ENCODE data around the gene OTUD1. TPM values are rescaled to one million over a fixed set of nuclear protein-coding genes. Genes with fewer than 3 reads are reported as not detected.
"Not testable (repeated sequence)": the region's sequence is repeated elsewhere in the genome, so short reads cannot be mapped to it uniquely, and the experiment has no call there.

The OTUD1 gene
- total RNA-seq, result 5.2 TPM

GRCh38 chr10:23438547-23439451 lies at the start of gene OTUD1:
Gene OTUD1, plus strand, starts transcription at chr10:23439075. Its CDS starts 383 bp downstream, at chr10:23439458.
- peak; percentile 98 for DNase-seq (ENCODE audit: low spot score)
- peak; percentile 89 for ATAC-seq

GRCh38 chr10:23390408-23390807 lies 48.5 kb upstream of the OTUD1 start:
- DNase-seq (ENCODE audit: low spot score); ATAC-seq: not testable (repeated sequence)

GRCh38 chr10:23390809-23391208 lies 48.1 kb upstream of the OTUD1 start:
- DNase-seq (ENCODE audit: low spot score), result no peak
- ATAC-seq, result no peak

DNA sequence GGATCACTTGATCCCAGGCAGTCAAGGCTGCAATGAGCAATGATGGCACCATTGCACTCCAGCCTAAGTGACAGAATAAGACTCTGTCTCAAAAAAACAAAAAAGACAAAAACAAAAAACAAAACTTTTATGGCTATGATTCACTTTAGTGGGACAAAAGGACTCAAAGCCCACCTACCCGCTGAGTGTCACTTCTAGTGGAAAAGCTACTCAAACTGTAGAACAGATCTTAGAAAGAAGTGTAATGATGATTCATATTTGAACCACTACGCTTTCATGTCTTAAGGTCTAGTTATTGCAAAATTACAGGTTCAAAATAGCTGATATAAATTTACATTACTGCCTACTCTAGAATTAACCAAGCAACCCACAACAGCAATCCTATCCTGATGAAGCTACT lies 47.1 kb upstream of the OTUD1 start:
- ATAC-seq (no peak), DNase-seq (ENCODE audit: low spot score) (no peak)

DNA sequence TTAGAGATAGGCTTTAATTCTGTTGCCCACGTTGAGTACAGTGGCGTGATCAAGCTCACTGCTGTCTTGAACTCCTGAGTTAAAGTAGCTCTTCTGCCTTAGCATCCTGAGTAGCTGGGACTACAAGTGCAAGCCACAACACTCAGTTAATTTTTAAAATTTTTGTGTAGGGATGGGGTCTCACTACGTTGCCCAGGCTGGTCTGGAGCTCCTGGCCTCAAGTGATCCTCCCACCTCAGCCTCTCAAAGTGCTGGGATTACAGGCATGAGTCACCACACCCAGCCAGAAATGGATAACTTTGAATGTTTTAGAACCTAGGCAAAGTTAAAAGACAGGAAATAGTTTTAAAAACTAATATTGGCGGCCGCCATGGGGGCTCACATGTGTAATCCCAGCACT lies 43.9 kb upstream of the OTUD1 start:
- no peak for ATAC-seq

DNA sequence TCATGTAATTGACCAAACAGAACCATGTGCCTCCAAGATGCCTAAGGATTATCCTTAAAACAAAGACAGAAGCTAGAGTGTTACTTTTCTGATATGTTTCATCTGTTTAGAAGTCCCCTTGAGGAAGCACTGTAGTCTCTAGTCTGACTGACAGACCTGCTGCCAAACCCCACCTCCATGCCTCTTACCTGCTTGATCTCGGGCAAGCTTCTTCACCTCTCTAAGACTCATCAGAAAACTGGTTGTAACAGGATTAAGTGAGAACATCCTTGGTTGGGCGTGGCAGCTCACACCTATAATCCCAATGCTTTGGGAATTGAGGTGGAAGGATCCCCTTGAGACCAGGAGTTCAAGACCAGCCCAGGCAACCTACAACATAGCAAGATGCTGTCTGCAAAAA lies 42.2 kb upstream of the OTUD1 start:
- no peak for ATAC-seq
- no peak for DNase-seq (ENCODE audit: low spot score)

More for the DNA sequence above, 43.9 kb upstream of the OTUD1 start:
- no peak for DNase-seq (ENCODE audit: low spot score)

DNA sequence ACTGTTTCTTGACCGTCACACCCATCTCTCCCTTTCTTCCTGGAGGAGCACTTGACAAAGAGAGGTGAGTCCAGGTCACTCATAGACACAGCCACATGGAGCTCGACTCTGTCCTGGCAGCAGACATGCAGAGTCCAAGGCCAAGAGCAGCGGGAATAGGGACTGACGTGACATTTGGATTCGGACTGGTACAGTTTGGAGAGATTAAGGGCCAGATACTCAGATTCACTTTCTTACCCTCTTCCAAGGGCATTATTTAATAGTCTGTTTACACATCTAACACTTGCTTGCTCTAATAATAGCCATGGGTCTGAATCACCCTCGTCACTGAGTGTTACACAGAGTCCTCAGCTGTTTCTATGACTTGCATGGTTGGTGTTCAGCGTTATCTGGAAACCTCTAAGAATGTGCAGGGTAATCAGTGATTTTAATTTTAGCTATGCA lies 39.2 kb upstream of the OTUD1 start:
- DNase-seq (ENCODE audit: low spot score) (no peak), ATAC-seq (no peak)

GRCh38 chr10:23402856-23403255 lies 36.0 kb upstream of the OTUD1 start:
- ATAC-seq (no peak), DNase-seq (ENCODE audit: low spot score) (no peak)

DNA sequence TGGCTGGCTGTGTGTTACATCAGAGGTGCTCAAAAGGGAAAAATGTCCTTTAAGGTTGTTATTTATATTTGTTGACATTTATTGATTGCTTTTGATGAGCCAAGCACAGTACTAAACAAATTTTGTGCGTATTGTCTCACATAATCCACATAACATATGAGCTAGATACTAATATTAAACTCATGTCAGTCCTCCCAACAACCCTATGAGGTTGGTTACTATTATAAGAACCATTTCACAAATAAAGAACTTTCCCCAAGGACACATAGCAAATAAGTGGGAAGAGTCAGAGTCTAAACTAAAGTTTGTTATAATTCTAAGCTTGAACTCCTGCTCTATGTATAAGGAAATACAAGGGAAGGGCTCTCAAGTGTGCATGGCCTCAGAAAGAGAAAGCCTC lies 35.6 kb upstream of the OTUD1 start:
- no peak for ATAC-seq

GRCh38 chr10:23403719-23404118 lies 35.2 kb upstream of the OTUD1 start:
- ATAC-seq, result peak; percentile 39

More for the DNA sequence above, 35.6 kb upstream of the OTUD1 start:
- no peak for DNase-seq (ENCODE audit: low spot score)

GRCh38 chr10:23404461-23404980 lies 34.4 kb upstream of the OTUD1 start:
- ATAC-seq (no peak), DNase-seq (ENCODE audit: low spot score) (no peak)

More at GRCh38 chr10:23403719-23404118, 35.2 kb upstream of the OTUD1 start:
- DNase-seq (ENCODE audit: low spot score), result no peak

GRCh38 chr10:23405540-23405939 lies 33.3 kb upstream of the OTUD1 start:
- DNase-seq (ENCODE audit: low spot score) (no peak), ATAC-seq (peak; percentile 15)

GRCh38 chr10:23406409-23406808 lies 32.5 kb upstream of the OTUD1 start:
- ATAC-seq (no peak), DNase-seq (ENCODE audit: low spot score) (no peak)

DNA sequence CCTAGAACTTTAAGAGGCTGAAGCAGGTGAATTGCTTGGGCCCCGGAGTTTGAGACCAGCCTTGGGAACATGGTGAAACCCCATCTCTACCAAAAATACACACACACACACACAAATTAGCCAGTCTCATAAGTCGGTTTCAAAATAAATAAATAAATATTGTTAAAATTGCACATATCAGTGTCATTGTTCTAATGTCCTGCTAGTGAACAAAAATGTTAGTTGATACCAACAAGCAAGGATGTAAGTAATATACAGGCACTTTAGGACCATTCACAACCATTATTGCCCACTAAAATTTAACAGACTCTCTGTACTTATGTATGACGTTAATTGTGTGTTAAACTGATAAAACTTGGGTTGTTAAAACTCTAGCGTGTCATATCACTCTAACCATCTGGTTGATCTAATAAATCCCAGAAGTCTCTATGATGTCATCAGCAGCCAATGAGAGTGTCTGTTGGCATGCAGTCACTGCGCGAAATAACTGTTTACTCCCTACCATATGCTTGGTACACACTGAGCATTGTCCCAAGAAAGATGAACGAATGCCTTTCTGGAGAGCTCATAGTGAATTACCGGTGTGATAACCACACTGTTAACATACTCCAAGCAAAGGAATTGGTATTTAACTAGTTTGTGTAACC lies 30.4 kb upstream of the OTUD1 start:
- no peak for DNase-seq (ENCODE audit: low spot score)
- no peak for ATAC-seq

GRCh38 chr10:23412223-23412622 lies 26.7 kb upstream of the OTUD1 start:
- ATAC-seq, result no peak
- no peak for DNase-seq (ENCODE audit: low spot score)

GRCh38 chr10:23413629-23414089 lies 25.2 kb upstream of the OTUD1 start:
- DNase-seq (ENCODE audit: low spot score) (no peak), ATAC-seq (no peak)

- DNase-seq (ENCODE audit: low spot score) (no peak), ATAC-seq (no peak)
Measured at GRCh38 chr10:23414658-23415057, 24.2 kb upstream of the OTUD1 start.

DNA sequence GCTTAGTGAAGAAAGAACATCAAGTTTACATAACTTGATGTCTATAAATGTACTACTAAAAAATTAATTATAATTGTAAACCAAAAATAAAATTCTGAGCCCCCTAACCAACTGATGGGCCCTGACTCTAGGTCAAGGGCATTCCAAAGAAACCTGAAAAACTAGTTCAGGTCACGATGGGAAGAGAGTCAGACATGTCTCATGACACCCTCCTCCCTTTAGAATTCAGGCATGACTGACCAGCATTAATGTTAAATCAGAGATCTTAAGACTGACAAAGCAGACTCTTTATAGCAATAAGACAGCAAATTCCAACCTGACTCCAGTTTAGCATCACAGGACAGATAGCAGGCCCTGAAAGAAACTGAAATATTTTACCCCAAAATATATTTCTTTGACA lies 21.6 kb upstream of the OTUD1 start:
- ATAC-seq, result no peak

DNA sequence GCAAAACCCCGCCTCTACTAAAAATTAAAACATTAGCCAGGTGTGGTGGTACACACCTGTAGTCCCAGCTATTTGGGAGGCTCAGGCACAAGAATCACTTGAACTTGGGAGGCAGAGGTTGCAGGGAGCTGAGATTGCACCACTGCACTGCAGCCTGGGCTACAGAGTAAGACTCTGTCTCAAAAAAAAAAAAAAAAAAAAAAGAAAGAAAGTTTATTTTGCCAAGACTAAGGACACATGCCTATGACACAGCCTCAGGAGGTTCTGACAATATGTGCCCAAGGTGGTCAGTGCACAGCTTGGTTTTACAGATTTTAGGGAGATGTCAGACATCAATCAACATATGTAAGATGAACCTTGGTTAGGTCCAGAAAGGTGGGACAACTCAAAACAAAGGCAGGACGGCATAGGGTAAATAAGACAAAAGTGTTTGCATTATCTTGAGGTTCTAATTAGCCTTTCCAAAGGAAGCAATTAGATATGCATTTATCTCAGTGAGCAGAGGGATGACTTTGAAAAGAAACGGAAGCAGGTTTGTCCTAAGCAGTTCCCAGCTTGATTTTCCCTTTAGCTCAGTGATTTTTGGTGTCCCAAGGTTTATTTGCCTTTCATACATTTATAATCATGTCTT lies 20.7 kb upstream of the OTUD1 start:
- DNase-seq (ENCODE audit: low spot score), result no peak

More for the DNA sequence above, 21.6 kb upstream of the OTUD1 start:
- no peak for DNase-seq (ENCODE audit: low spot score)

GRCh38 chr10:23419201-23419600 lies 19.7 kb upstream of the OTUD1 start:
- DNase-seq (ENCODE audit: low spot score) (no peak), ATAC-seq (no peak)

More for the DNA sequence above, 20.7 kb upstream of the OTUD1 start:
- ATAC-seq, result no peak

Data from left lobe of liver (tissue), 2 donors.